ENCODE measurements around the gene TMC1.
A peak's percentile ranks its signal among the peaks of the same experiment; 100 is the strongest.
"Not testable (repeated sequence)": the region's sequence is repeated elsewhere in the genome, so short reads cannot be mapped to it uniquely, and the experiment has no call there.

The TMC1 gene

DNA sequence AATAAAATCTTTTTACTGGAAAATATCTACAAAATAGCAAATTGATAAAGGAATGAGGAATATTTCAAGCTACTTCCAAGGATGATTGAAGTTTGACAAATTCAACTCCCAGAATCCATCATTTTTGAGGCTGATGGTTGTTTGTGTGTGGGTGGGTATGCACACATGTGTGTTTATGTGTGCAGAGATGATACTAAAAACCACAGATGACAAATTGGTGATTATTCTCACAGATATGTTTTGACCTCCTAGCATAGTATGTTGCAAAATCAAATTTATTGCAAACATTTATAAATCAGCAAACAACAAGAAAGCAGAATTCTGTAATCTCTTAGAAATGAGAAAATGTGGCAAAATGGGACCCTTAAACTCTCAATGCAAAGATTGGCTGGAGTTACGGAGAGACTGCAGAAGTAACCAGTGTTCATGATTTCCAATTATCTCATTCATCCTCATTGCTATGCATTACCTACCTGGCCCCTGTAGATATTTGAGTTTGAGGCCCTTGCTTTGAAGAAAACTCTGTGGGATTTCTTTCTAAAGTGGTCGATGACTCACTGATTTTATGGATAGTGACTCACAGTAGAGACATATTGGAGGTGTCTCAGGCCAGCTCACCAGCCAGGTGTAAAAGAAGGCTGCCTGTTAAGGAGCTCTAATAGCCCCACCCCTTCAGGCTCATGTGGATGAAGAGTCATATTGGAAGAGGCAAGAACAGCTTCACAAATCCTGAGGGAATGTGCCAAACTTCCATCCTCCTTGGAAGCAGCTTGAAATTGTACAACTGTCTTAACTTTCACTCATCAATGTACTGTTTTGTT lies 44.6 kb upstream of the TMC1 start:
- no peaks in the 10 kb centered on the region for H3K9me3 ChIP-seq (ENCODE audit: insufficient read depth, low read length)
- no peak overlapping the region for H3K27ac ChIP-seq (ENCODE audit: low read length)
- peaks cover 37% of the 10 kb centered on the region for H3K4me1 ChIP-seq (ENCODE audit: low read length)
- no peak overlapping the region for H2AFZ ChIP-seq (ENCODE audit: low read depth, low read length)
- no peak overlapping the region for H3K9ac ChIP-seq (ENCODE audit: low read length)
- H4K20me1 ChIP-seq (ENCODE audit: insufficient read depth, low read length), result no peaks in the 10 kb centered on the region
- no peaks in the 10 kb centered on the region for H3K36me3 ChIP-seq (replicated peaks; ENCODE audit: low read depth, low read length)
- H3K79me2 ChIP-seq (ENCODE audit: low read length), result no peaks in the 10 kb centered on the region
- no peak overlapping the region for H3K4me2 ChIP-seq (ENCODE audit: low read length)
- TF ChIP-seq EZH2phosphoT487 (IDR thresholded peaks at IDR 0.05; ENCODE audit: low read depth), result no peak
- TF ChIP-seq, protein P1, sequence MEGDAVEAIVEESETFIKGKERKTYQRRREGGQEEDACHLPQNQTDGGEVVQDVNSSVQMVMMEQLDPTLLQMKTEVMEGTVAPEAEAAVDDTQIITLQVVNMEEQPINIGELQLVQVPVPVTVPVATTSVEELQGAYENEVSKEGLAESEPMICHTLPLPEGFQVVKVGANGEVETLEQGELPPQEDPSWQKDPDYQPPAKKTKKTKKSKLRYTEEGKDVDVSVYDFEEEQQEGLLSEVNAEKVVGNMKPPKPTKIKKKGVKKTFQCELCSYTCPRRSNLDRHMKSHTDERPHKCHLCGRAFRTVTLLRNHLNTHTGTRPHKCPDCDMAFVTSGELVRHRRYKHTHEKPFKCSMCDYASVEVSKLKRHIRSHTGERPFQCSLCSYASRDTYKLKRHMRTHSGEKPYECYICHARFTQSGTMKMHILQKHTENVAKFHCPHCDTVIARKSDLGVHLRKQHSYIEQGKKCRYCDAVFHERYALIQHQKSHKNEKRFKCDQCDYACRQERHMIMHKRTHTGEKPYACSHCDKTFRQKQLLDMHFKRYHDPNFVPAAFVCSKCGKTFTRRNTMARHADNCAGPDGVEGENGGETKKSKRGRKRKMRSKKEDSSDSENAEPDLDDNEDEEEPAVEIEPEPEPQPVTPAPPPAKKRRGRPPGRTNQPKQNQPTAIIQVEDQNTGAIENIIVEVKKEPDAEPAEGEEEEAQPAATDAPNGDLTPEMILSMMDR (IDR thresholded peaks at IDR 0.05; ENCODE audit: low read depth, low read length), result no peak
- no peaks in the 10 kb centered on the region for H3K27me3 ChIP-seq (ENCODE audit: low read depth, low read length)
- no peak overlapping the region for H3K4me3 ChIP-seq (ENCODE audit: low read length)

DNA sequence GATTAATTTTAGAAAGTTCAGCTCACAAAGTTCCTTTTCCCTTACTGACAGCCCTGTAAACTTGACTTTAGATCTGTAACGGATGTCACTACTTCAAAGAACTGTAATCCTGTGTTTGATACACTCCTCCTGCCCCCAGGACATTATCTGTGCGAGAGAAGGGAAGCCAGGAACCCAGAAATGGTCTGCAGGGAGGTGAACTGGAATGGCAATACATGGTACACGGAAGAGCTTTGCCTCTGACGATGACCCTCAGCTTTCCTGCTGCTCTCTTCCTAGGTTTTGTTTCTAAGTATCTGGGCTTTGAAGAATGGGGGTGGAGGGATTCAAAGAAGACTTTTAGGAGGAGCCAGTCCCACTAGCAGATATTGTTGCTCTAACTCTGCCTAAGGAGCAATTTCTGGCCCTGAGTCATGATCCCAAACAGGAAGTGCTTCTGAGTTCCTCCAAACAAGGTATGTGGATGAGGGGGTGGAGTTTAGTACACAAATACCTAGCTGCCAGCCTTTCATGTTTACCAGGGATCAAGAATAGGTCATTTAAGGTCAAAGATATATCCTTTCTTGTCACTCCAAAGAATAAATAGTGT lies 43.4 kb upstream of the TMC1 start:
- Histone ChIP-seq H2AFZ (ENCODE audit: low read depth, low read length) (peak overlapping the region; percentile 69), H3K9me3 (ENCODE audit: insufficient read depth, low read length) (no peaks in the 10 kb centered on the region), H3K27ac (ENCODE audit: low read length) (no peak overlapping the region), H3K4me2 (ENCODE audit: low read length) (no peak overlapping the region), H3K4me1 (ENCODE audit: low read length) (peaks cover 33% of the 10 kb centered on the region), H3K4me3 (ENCODE audit: low read length) (no peak overlapping the region), H3K27me3 (ENCODE audit: low read depth, low read length) (no peaks in the 10 kb centered on the region), H4K20me1 (ENCODE audit: insufficient read depth, low read length) (no peaks in the 10 kb centered on the region), H3K36me3 (replicated peaks; ENCODE audit: low read depth, low read length) (no peaks in the 10 kb centered on the region), H3K79me2 (ENCODE audit: low read length) (no peaks in the 10 kb centered on the region), H3K9ac (ENCODE audit: low read length) (no peak overlapping the region)
- TF ChIP-seq, protein P1 (IDR thresholded peaks at IDR 0.05; ENCODE audit: low read depth, low read length), result no peak
- TF ChIP-seq EZH2phosphoT487 (IDR thresholded peaks at IDR 0.05; ENCODE audit: low read depth), result no peak

DNA sequence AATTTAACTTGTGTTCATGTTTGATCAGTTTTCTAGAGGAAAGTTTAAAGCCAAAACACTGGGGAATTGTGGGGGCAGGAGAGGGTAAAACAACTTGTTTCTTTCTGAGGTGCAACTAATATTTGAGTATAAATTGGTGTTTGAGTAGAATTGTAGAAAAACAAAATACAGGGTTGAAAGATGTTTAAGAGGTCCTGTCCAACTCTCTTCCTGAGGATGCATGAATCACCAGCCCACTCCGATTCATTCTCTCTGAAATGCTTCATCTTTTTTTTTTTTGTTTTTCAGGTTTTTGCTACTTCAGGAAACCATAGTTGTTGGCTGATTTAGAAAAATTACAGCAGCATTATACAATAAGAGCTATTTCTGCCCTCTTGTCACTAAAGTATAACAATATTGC lies 42.4 kb upstream of the TMC1 start:
- H3K36me3 ChIP-seq (replicated peaks; ENCODE audit: low read depth, low read length), result no peaks in the 10 kb centered on the region

DNA sequence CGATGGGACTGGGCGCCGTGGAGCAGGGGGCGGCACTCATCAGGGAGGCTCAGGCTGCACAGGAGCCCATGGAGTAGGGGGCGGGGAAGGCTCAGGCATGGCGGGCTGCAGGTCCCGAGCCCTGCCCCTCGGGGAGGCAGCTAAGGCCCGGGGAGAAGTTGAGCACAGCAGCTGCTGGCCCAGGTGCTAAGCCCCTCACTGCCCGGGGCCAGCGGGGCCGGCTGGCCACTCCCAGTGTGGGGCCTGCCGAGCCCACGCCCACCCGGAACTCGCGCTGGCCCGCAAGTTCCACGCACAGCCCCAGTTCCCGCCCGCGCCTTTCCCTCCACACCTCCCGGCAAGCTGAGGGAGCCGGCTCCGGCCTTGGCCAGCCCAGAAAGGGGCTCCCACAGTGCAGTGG lies 41.1 kb upstream of the TMC1 start:
- not testable (repeated sequence) for H3K9ac ChIP-seq (ENCODE audit: low read length); H3K9me3 ChIP-seq (ENCODE audit: insufficient read depth, low read length); H3K36me3 ChIP-seq (replicated peaks; ENCODE audit: low read depth, low read length); H3K4me2 ChIP-seq (ENCODE audit: low read length); H4K20me1 ChIP-seq (ENCODE audit: insufficient read depth, low read length); H3K27me3 ChIP-seq (ENCODE audit: low read depth, low read length); H3K4me3 ChIP-seq (ENCODE audit: low read length); H2AFZ ChIP-seq (ENCODE audit: low read depth, low read length); H3K79me2 ChIP-seq (ENCODE audit: low read length); H3K27ac ChIP-seq (ENCODE audit: low read length)
- H3K4me1 ChIP-seq (ENCODE audit: low read length), result peaks cover 11% of the 10 kb centered on the region

More for the DNA sequence above, 42.4 kb upstream of the TMC1 start:
- Histone ChIP-seq H3K27ac (ENCODE audit: low read length) (no peak overlapping the region), H3K9me3 (ENCODE audit: insufficient read depth, low read length) (no peaks in the 10 kb centered on the region), H3K4me1 (ENCODE audit: low read length) (peaks cover 24% of the 10 kb centered on the region), H3K27me3 (ENCODE audit: low read depth, low read length) (no peaks in the 10 kb centered on the region), H3K4me2 (ENCODE audit: low read length) (no peak overlapping the region), H3K4me3 (ENCODE audit: low read length) (no peak overlapping the region), H4K20me1 (ENCODE audit: insufficient read depth, low read length) (no peaks in the 10 kb centered on the region), H3K9ac (ENCODE audit: low read length) (no peak overlapping the region), H3K79me2 (ENCODE audit: low read length) (no peaks in the 10 kb centered on the region), H2AFZ (ENCODE audit: low read depth, low read length) (no peak overlapping the region)
- no peak for TF ChIP-seq EZH2phosphoT487 (IDR thresholded peaks at IDR 0.05; ENCODE audit: low read depth)
- TF ChIP-seq, protein P1 (IDR thresholded peaks at IDR 0.05; ENCODE audit: low read depth, low read length), result no peak

All from OCI-LY3 (cell line).